Astrocyte (in vitro differentiated cells and primary cell): ENCODE measurements around the gene TGIF2. TPM values are rescaled to one million over a fixed set of nuclear protein-coding genes. Genes with fewer than 3 reads are reported as not detected.

Experiments used
- DNase-seq: peaks from one replicate; pipeline ENCODE4 v3.0.0-alpha.2; 2010; ENCODE audit warnings: low read depth
- FAIRE-seq: peaks from 2 replicates; lab custom pipeline; 2011; peaks lifted over from hg19 to GRCh38; lab: Jason Lieb, UNC
- H2AFZ ChIP-seq: 2 replicates; pipeline ENCODE4 v1.6.0; 2012; ENCODE audit warnings: low read depth, low read length, inconsistent platforms
- H3K27ac ChIP-seq: 2 replicates; pipeline ENCODE4 v1.5.1; 2011; ENCODE audit warnings: low read depth, low read length, inconsistent platforms
- H3K27me3 ChIP-seq: 2 replicates; pipeline ENCODE4 v1.6.0; 2011; ENCODE audit warnings: low read length, inconsistent platforms; ENCODE audit not compliant: insufficient read depth
- H3K36me3 ChIP-seq: 2 replicates; pipeline ENCODE4 v1.5.1; 2011; ENCODE audit warnings: low read length, inconsistent platforms; ENCODE audit not compliant: insufficient read depth
- H3K4me1 ChIP-seq: 2 replicates; pipeline ENCODE4 v1.5.1; 2011; ENCODE audit warnings: low read length, inconsistent platforms; ENCODE audit not compliant: insufficient read depth
- H3K4me2 ChIP-seq: 2 replicates; pipeline ENCODE4 v1.6.0; 2012; ENCODE audit warnings: low read length, inconsistent platforms
- H3K4me3 ChIP-seq: 2 replicates; pipeline ENCODE4 v1.5.1; 2011; ENCODE audit warnings: low read depth, mild to moderate bottlenecking, low read length, inconsistent platforms; ENCODE audit not compliant: insufficient read depth
- H3K79me2 ChIP-seq: 2 replicates; pipeline ENCODE4 v1.6.0; 2012; ENCODE audit warnings: mild to moderate bottlenecking, low read length, inconsistent platforms; ENCODE audit not compliant: insufficient read depth
- H3K9ac ChIP-seq: 2 replicates; pipeline ENCODE4 v1.6.0; 2012; ENCODE audit warnings: mild to moderate bottlenecking, low read length, inconsistent platforms
- H3K9me3 ChIP-seq: 2 replicates; pipeline ENCODE4 v1.5.1; 2012; ENCODE audit warnings: low read depth, mild to moderate bottlenecking, low read length, inconsistent platforms; ENCODE audit not compliant: insufficient read depth
- H4K20me1 ChIP-seq: 2 replicates; pipeline ENCODE4 v1.6.0; 2012; ENCODE audit warnings: low read length, inconsistent platforms; ENCODE audit not compliant: insufficient read depth
- H3K27ac Mint-ChIP-seq: one replicate; pipeline ENCODE4 v1.8.0; 2021; ENCODE audit warnings: mild to moderate bottlenecking, mixed read lengths; ENCODE audit not compliant: unreplicated experiment
- H3K27me3 Mint-ChIP-seq: one replicate; pipeline ENCODE4 v1.8.0; 2021; ENCODE audit warnings: low read depth, mixed read lengths; ENCODE audit not compliant: unreplicated experiment
- H3K36me3 Mint-ChIP-seq: one replicate; pipeline ENCODE4 v1.8.0; 2021; ENCODE audit warnings: low read depth, mixed read lengths; ENCODE audit not compliant: unreplicated experiment
- H3K4me1 Mint-ChIP-seq: one replicate; pipeline ENCODE4 v1.8.0; 2021; ENCODE audit warnings: low read depth, mixed read lengths; ENCODE audit not compliant: unreplicated experiment
- H3K4me3 Mint-ChIP-seq: one replicate; pipeline ENCODE4 v1.8.0; 2021; ENCODE audit warnings: mild to moderate bottlenecking, moderate library complexity, mixed read lengths; ENCODE audit not compliant: unreplicated experiment
- H3K9me3 Mint-ChIP-seq: one replicate; pipeline ENCODE4 v1.8.0; 2021; ENCODE audit warnings: mild to moderate bottlenecking, mixed read lengths; ENCODE audit not compliant: unreplicated experiment
- EZH2 ChIP-seq: IDR thresholded peaks from 2 replicates; pipeline ENCODE4 v1.6.1; 2012; ENCODE audit warnings: mild to moderate bottlenecking, low read length, inconsistent platforms; ENCODE audit not compliant: insufficient read depth
- total RNA-seq: library from RNA; stranded (reverse); gene quantifications from 2 replicates; pipeline ENCODE4 v1.2.1, GENCODE V29; 2021
- TF ChIP-seq, protein P1 (sequence below): IDR thresholded peaks from 2 replicates; pipeline ENCODE4 v1.5.1; 2011; ENCODE audit warnings: low read depth, mild to moderate bottlenecking, inconsistent platforms, low read length, moderate library complexity; ENCODE audit not compliant: insufficient read depth

Gene TGIF2
- total RNA-seq, 1 donor from 2014 or later: 24.4 TPM

- H3K9ac ChIP-seq: no peak overlapping the region
Observed at GRCh38 chr20:36571564-36572504, 1.6 kb upstream of the TGIF2 start.

DNA sequence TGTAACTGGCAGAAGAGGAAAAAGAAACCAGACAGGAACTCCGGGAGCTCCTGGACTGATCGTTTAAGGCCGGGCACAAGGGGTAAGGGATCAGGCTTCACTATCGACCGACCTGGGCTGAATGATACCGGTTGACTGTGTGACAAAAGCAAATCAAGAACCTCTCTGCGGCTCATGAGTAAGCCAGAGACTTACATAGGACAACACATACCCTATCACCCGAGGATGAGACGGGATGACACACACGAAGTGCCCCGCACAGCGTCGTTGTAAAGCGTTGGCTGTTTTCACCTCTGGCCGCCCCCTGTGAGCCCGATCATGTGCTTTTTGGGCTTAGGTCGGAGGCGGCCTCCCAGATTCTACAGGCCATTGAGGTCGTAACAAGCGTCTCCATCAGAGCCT lies 695 bp upstream of the TGIF2 start:
- H3K4me3 ChIP-seq: peak overlapping the region; percentile 56
- Mint-ChIP-seq H3K9me3 (no peaks in the 10 kb centered on the region), H3K4me3 (peak overlapping the region; percentile 82), H3K36me3 (peaks cover 2% of the 10 kb centered on the region), H3K27me3 (no peaks in the 10 kb centered on the region), H3K4me1 (peaks cover 37% of the 10 kb centered on the region), H3K27ac (peak overlapping the region; percentile 96)
- peak overlapping the region; percentile 57 for H3K27ac ChIP-seq
- DNase-seq: peak; percentile 24
- H2AFZ ChIP-seq: peak overlapping the region; percentile 90
- peak overlapping the region; percentile 78 for H3K9ac ChIP-seq
- H3K4me1 ChIP-seq: peaks cover 28% of the 10 kb centered on the region
- no peak for FAIRE-seq
- no peaks in the 10 kb centered on the region for H3K9me3 ChIP-seq
- H3K36me3 ChIP-seq: no peaks in the 10 kb centered on the region
- TF ChIP-seq EZH2: no peak
- TF ChIP-seq, protein P1, sequence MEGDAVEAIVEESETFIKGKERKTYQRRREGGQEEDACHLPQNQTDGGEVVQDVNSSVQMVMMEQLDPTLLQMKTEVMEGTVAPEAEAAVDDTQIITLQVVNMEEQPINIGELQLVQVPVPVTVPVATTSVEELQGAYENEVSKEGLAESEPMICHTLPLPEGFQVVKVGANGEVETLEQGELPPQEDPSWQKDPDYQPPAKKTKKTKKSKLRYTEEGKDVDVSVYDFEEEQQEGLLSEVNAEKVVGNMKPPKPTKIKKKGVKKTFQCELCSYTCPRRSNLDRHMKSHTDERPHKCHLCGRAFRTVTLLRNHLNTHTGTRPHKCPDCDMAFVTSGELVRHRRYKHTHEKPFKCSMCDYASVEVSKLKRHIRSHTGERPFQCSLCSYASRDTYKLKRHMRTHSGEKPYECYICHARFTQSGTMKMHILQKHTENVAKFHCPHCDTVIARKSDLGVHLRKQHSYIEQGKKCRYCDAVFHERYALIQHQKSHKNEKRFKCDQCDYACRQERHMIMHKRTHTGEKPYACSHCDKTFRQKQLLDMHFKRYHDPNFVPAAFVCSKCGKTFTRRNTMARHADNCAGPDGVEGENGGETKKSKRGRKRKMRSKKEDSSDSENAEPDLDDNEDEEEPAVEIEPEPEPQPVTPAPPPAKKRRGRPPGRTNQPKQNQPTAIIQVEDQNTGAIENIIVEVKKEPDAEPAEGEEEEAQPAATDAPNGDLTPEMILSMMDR: no peak
- peaks cover 27% of the 10 kb centered on the region for H4K20me1 ChIP-seq
- H3K4me2 ChIP-seq: peak overlapping the region; percentile 94
- no peaks in the 10 kb centered on the region for H3K27me3 ChIP-seq
- peaks cover 31% of the 10 kb centered on the region for H3K79me2 ChIP-seq

More at GRCh38 chr20:36571564-36572504, 1.6 kb upstream of the TGIF2 start:
- Mint-ChIP-seq H3K27me3 (no peaks in the 10 kb centered on the region), H3K36me3 (peaks cover 2% of the 10 kb centered on the region), H3K27ac (peak overlapping the region; percentile 96), H3K9me3 (no peaks in the 10 kb centered on the region), H3K4me3 (peak overlapping the region; percentile 82), H3K4me1 (peaks cover 37% of the 10 kb centered on the region)
- Histone ChIP-seq H3K36me3 (no peaks in the 10 kb centered on the region), H3K4me2 (peak overlapping the region; percentile 94), H3K4me3 (no peak overlapping the region), H3K79me2 (peaks cover 22% of the 10 kb centered on the region), H2AFZ (no peak overlapping the region), H3K4me1 (peaks cover 28% of the 10 kb centered on the region), H3K9me3 (no peaks in the 10 kb centered on the region), H3K27ac (no peak overlapping the region), H3K27me3 (no peaks in the 10 kb centered on the region), H4K20me1 (peaks cover 21% of the 10 kb centered on the region)
- FAIRE-seq: no peak
- no peak for DNase-seq
- TF ChIP-seq EZH2: no peak
- TF ChIP-seq, protein P1: no peak
